Glutamatergic neuron (in vitro differentiated cells): ENCODE results near the gene SMIM28. TPM values are rescaled to one million over a fixed set of nuclear protein-coding genes. Genes with fewer than 3 reads are reported as not detected.

ENCODE experiments used
- DNase-seq: peaks from one replicate; pipeline ENCODE4 v3.0.0; 2022
- H3K27ac Mint-ChIP-seq: one replicate; pipeline ENCODE4 v1.8.0; 2020; ENCODE audit warnings: mild to moderate bottlenecking, mixed read lengths, inconsistent platforms; ENCODE audit not compliant: unreplicated experiment
- H3K27me3 Mint-ChIP-seq: one replicate; pipeline ENCODE4 v1.8.0; 2020; ENCODE audit warnings: mild to moderate bottlenecking, moderate library complexity, mixed read lengths, inconsistent platforms; ENCODE audit not compliant: unreplicated experiment
- H3K36me3 Mint-ChIP-seq: one replicate; pipeline ENCODE4 v1.8.0; 2020; ENCODE audit warnings: mild to moderate bottlenecking, mixed read lengths, inconsistent platforms; ENCODE audit not compliant: unreplicated experiment
- H3K4me1 Mint-ChIP-seq: one replicate; pipeline ENCODE4 v1.8.0; 2020; ENCODE audit warnings: mild to moderate bottlenecking, low read depth, mixed read lengths, inconsistent platforms; ENCODE audit not compliant: unreplicated experiment
- H3K4me3 Mint-ChIP-seq: one replicate; pipeline ENCODE4 v1.8.0; 2020; ENCODE audit warnings: mild to moderate bottlenecking, mixed read lengths, inconsistent platforms; ENCODE audit not compliant: unreplicated experiment
- H3K9me3 Mint-ChIP-seq: one replicate; pipeline ENCODE4 v1.8.0; 2020; ENCODE audit warnings: mild to moderate bottlenecking, moderate library complexity, mixed read lengths, inconsistent platforms; ENCODE audit not compliant: unreplicated experiment
- CTCF ChIP-seq: fragments of 200-600 bp; sonication (generic); IDR thresholded peaks from one replicate; pipeline ENCODE4 v1.5.0; 2021; ENCODE audit not compliant: partially characterized antibody, unreplicated experiment
- long read RNA-seq: library from polyadenylated mRNA; unstranded; transcript quantifications from one replicate; pipeline ENCODE4 v2.0.0, GENCODE V29; 2020; ENCODE audit not compliant: unreplicated experiment
- total RNA-seq: library from RNA; stranded (reverse); fragmentation: NEBNext Ultra II Directional; extraction: Animal tissue kit (Norgen Biotek cat#: 25700); gene quantifications from one replicate; pipeline ENCODE4 v1.2.1, GENCODE V29; 2021; ENCODE audit not compliant: unreplicated experiment

The SMIM28 gene
- not detected for total RNA-seq
- long read RNA-seq: 0 reads

- H3K36me3 Mint-ChIP-seq: no peaks in the 10 kb centered on the region
- no peak for DNase-seq
- no peak within 1 kb of the TSS for H3K4me3 Mint-ChIP-seq
- no peak within 1 kb of the TSS for H3K27ac Mint-ChIP-seq
- H3K4me1 Mint-ChIP-seq: no peaks in the 10 kb centered on the region
- H3K9me3 Mint-ChIP-seq: no peaks in the 10 kb centered on the region
- H3K27me3 Mint-ChIP-seq: no peaks in the 10 kb centered on the region
- TF ChIP-seq CTCF: no peak
Observed at GRCh38 chr6:138377844-138378243, at the start of gene SMIM28. Gene SMIM28 (plus strand): TSS chr6:138377905. CDS start chr6:138378073, 168 bp downstream.

GRCh38 chr6:138328210-138328609 lies 49.5 kb upstream of the SMIM28 start:
- no peaks in the 10 kb centered on the region for H3K9me3 Mint-ChIP-seq
- no peak overlapping the region for H3K4me3 Mint-ChIP-seq
- H3K36me3 Mint-ChIP-seq: no peaks in the 10 kb centered on the region
- DNase-seq: no peak
- no peak for TF ChIP-seq CTCF
- H3K4me1 Mint-ChIP-seq: no peaks in the 10 kb centered on the region
- H3K27me3 Mint-ChIP-seq: no peaks in the 10 kb centered on the region
- H3K27ac Mint-ChIP-seq: no peak overlapping the region

GRCh38 chr6:138330763-138331162 lies 46.9 kb upstream of the SMIM28 start:
- Mint-ChIP-seq H3K27me3 (no peaks in the 10 kb centered on the region), H3K4me3 (no peak overlapping the region), H3K9me3 (no peaks in the 10 kb centered on the region), H3K4me1 (no peaks in the 10 kb centered on the region), H3K27ac (no peak overlapping the region), H3K36me3 (peaks cover 4% of the 10 kb centered on the region)
- DNase-seq: no peak
- no peak for TF ChIP-seq CTCF

- Mint-ChIP-seq H3K27ac (no peak overlapping the region), H3K4me3 (no peak overlapping the region), H3K36me3 (peaks cover 4% of the 10 kb centered on the region), H3K9me3 (no peaks in the 10 kb centered on the region), H3K4me1 (no peaks in the 10 kb centered on the region), H3K27me3 (no peaks in the 10 kb centered on the region)
- no peak for DNase-seq
- no peak for TF ChIP-seq CTCF
Observed at GRCh38 chr6:138331444-138331843, 46.3 kb upstream of the SMIM28 start.

- H3K4me3 Mint-ChIP-seq: no peak overlapping the region
Observed at GRCh38 chr6:138331984-138332383, 45.7 kb upstream of the SMIM28 start.

More at GRCh38 chr6:138331984-138332383, 45.7 kb upstream of the SMIM28 start:
- H3K36me3 Mint-ChIP-seq: peaks cover 4% of the 10 kb centered on the region
- H3K27ac Mint-ChIP-seq: no peak overlapping the region
- H3K9me3 Mint-ChIP-seq: no peaks in the 10 kb centered on the region
- DNase-seq: no peak
- no peaks in the 10 kb centered on the region for H3K27me3 Mint-ChIP-seq
- H3K4me1 Mint-ChIP-seq: no peaks in the 10 kb centered on the region
- no peak for TF ChIP-seq CTCF
